HK-2 (cell line): ENCODE data around the gene SHISA6.

ENCODE experiments used
- DNase-seq: peaks from one replicate; pipeline ENCODE4 v3.0.0-alpha.2; 2018; ENCODE audit not compliant: unreplicated experiment

Gene SHISA6

GRCh38 chr17:11535231-11535630 lies 294.2 kb downstream of the SHISA6 start:
- DNase-seq = no peak

- no peak for DNase-seq
Measured at GRCh38 chr17:11538366-11538765, 297.4 kb downstream of the SHISA6 start.

- DNase-seq = no peak
Measured at GRCh38 chr17:11539637-11540036, 298.6 kb downstream of the SHISA6 start.

GRCh38 chr17:11545002-11545401 lies 304.0 kb downstream of the SHISA6 start:
- DNase-seq = no peak

- no peak for DNase-seq
Measured at GRCh38 chr17:11545696-11546095, 304.7 kb downstream of the SHISA6 start.

GRCh38 chr17:11547853-11548252 lies 306.8 kb downstream of the SHISA6 start:
- DNase-seq = no peak

GRCh38 chr17:11548398-11548797 lies 307.4 kb downstream of the SHISA6 start:
- DNase-seq = no peak

- DNase-seq = no peak
Measured at GRCh38 chr17:11550431-11550830, 309.4 kb downstream of the SHISA6 start.

- DNase-seq = no peak
Measured at GRCh38 chr17:11551442-11551841, 310.4 kb downstream of the SHISA6 start.

GRCh38 chr17:11553135-11553534 lies 312.1 kb downstream of the SHISA6 start:
- DNase-seq = no peak

GRCh38 chr17:11554042-11554441 lies 313.0 kb downstream of the SHISA6 start:
- DNase-seq = no peak

- no peak for DNase-seq
Measured at GRCh38 chr17:11554542-11554941, 313.5 kb downstream of the SHISA6 start.

GRCh38 chr17:11555530-11555929 lies 314.5 kb downstream of the SHISA6 start:
- DNase-seq = no peak

- no peak for DNase-seq
Measured at GRCh38 chr17:11557727-11558452, 316.9 kb downstream of the SHISA6 start.

GRCh38 chr17:11558681-11559234 lies 317.7 kb downstream of the SHISA6 start:
- DNase-seq = no peak

- DNase-seq = no peak
Measured at GRCh38 chr17:11559601-11560000, 318.6 kb downstream of the SHISA6 start.

GRCh38 chr17:11561281-11561680 lies 320.3 kb downstream of the SHISA6 start:
- no peak for DNase-seq

GRCh38 chr17:11561702-11562101 lies 320.7 kb downstream of the SHISA6 start:
- DNase-seq = no peak

- no peak for DNase-seq
Measured at GRCh38 chr17:11564589-11565380, 323.8 kb downstream of the SHISA6 start.

- no peak for DNase-seq
Measured at GRCh38 chr17:11565591-11565990, 324.6 kb downstream of the SHISA6 start.

- DNase-seq = no peak
Measured at GRCh38 chr17:11578998-11579397, 338.0 kb downstream of the SHISA6 start.

GRCh38 chr17:11580677-11581076 lies 339.7 kb downstream of the SHISA6 start:
- no peak for DNase-seq

GRCh38 chr17:11582217-11582616 lies 341.2 kb downstream of the SHISA6 start:
- no peak for DNase-seq
